Amygdala (tissue), 56 donors: ENCODE results near the gene TMCO4.

Source experiments
- DNase-seq, 56 donors: peaks; one replicate each; lab custom pipeline; 2025; lab: John Stamatoyannopoulos, UW

TMCO4 gene

GRCh38 chr1:19694298-19694697 is 105.4 kb downstream of the TMCO4 start:
- no peak for DNase-seq

- DNase-seq, result no peak
Observed at GRCh38 chr1:19690342-19690741, 109.4 kb downstream of the TMCO4 start.

GRCh38 chr1:19689856-19690255 is 109.9 kb downstream of the TMCO4 start:
- no peak for DNase-seq

- DNase-seq, result peak in 1 of 56 donors; percentile 9
Observed at GRCh38 chr1:19689085-19689757, 110.5 kb downstream of the TMCO4 start.

GRCh38 chr1:19688041-19688842 is 111.5 kb downstream of the TMCO4 start:
- no peak for DNase-seq

GRCh38 chr1:19687414-19687813 is 112.3 kb downstream of the TMCO4 start:
- DNase-seq, result no peak

- DNase-seq, result no peak
Observed at GRCh38 chr1:19685994-19686393, 113.7 kb downstream of the TMCO4 start.

GRCh38 chr1:19684677-19685076 is 115.0 kb downstream of the TMCO4 start:
- no peak for DNase-seq

- no peak for DNase-seq
Observed at GRCh38 chr1:19683351-19683750, 116.4 kb downstream of the TMCO4 start.

- DNase-seq, result no peak
Observed at GRCh38 chr1:19682901-19683300, 116.8 kb downstream of the TMCO4 start.

GRCh38 chr1:19682257-19682656 is 117.5 kb downstream of the TMCO4 start:
- no peak for DNase-seq

- DNase-seq, result no peak
Observed at GRCh38 chr1:19680644-19681043, 119.1 kb downstream of the TMCO4 start.

GRCh38 chr1:19679691-19680090 is 120.0 kb downstream of the TMCO4 start:
- no peak for DNase-seq

GRCh38 chr1:19678931-19679453 is 120.7 kb downstream of the TMCO4 start:
- DNase-seq, result no peak

GRCh38 chr1:19678493-19678892 is 121.2 kb downstream of the TMCO4 start:
- DNase-seq, result no peak

- DNase-seq, result no peak
Observed at GRCh38 chr1:19676438-19676922, 123.2 kb downstream of the TMCO4 start.

GRCh38 chr1:19675797-19676196 is 123.9 kb downstream of the TMCO4 start:
- DNase-seq, result no peak

- peak in 3 of 56 donors; percentile 8 to 53 (median 14) for DNase-seq
Observed at GRCh38 chr1:19672237-19672636, 127.5 kb downstream of the TMCO4 start.

- DNase-seq, result no peak
Observed at GRCh38 chr1:19670787-19671186, 128.9 kb downstream of the TMCO4 start.

- DNase-seq, result no peak
Observed at GRCh38 chr1:19668888-19669287, 130.8 kb downstream of the TMCO4 start.
